ENCODE measurements around the gene ARHGAP30.
"Not testable (repeated sequence)": the region's sequence is repeated elsewhere in the genome, so short reads cannot be mapped to it uniquely, and the experiment has no call there.

ARHGAP30 gene

GRCh38 chr1:161068306-161069234 is 1.1 kb downstream of the ARHGAP30 start:
- DNase-seq, result no peak

GRCh38 chr1:161066694-161067093 is 3.0 kb downstream of the ARHGAP30 start:
- DNase-seq, result no peak

- not testable (repeated sequence) for DNase-seq
Observed at GRCh38 chr1:161065681-161066080, 4.0 kb downstream of the ARHGAP30 start.

GRCh38 chr1:161063936-161064335 is 5.8 kb downstream of the ARHGAP30 start:
- not testable (repeated sequence) for DNase-seq

- no peak for DNase-seq
Observed at GRCh38 chr1:161061419-161061818, 8.3 kb downstream of the ARHGAP30 start.

- DNase-seq, result no peak
Observed at GRCh38 chr1:161059293-161059692, 10.4 kb downstream of the ARHGAP30 start.

GRCh38 chr1:161054805-161055204 is 14.9 kb downstream of the ARHGAP30 start:
- no peak for DNase-seq

GRCh38 chr1:161054232-161054631 is 15.5 kb downstream of the ARHGAP30 start:
- no peak for DNase-seq

GRCh38 chr1:161052899-161053298 is 16.8 kb downstream of the ARHGAP30 start:
- DNase-seq, result peak; percentile 19

GRCh38 chr1:161051219-161051618 is 18.5 kb downstream of the ARHGAP30 start:
- no peak for DNase-seq

- DNase-seq, result no peak
Observed at GRCh38 chr1:161048949-161049722, 20.6 kb downstream of the ARHGAP30 start.

GRCh38 chr1:161047436-161048420 is 22.0 kb downstream of the ARHGAP30 start:
- no peak for DNase-seq

GRCh38 chr1:161046605-161047228 is 23.0 kb downstream of the ARHGAP30 start:
- DNase-seq, result no peak

- DNase-seq, result peak; percentile 95
Observed at GRCh38 chr1:161045736-161046604, 23.7 kb downstream of the ARHGAP30 start, which contains the start of gene USF1. Gene USF1 (minus strand): TSS chr1:161045977. CDS start chr1:161043275, 2,702 bp downstream.

GRCh38 chr1:161044908-161045735 is 24.6 kb downstream of the ARHGAP30 start:
- peak; percentile 68 for DNase-seq

GRCh38 chr1:161044535-161044907 is 25.2 kb downstream of the ARHGAP30 start:
- DNase-seq, result no peak

GRCh38 chr1:161039546-161039945 is 30.1 kb downstream of the ARHGAP30 start:
- DNase-seq, result no peak

- DNase-seq, result no peak
Observed at GRCh38 chr1:161039154-161039545, 30.5 kb downstream of the ARHGAP30 start.

GRCh38 chr1:161038523-161039153 is 31.1 kb downstream of the ARHGAP30 start, which contains the start of gene TSTD1:
Gene TSTD1 (minus strand): TSS chr1:161038964. CDS start chr1:161038889, 75 bp downstream.
- DNase-seq, result no peak
